CD1c-positive myeloid dendritic cell (primary cell): ENCODE measurements around the gene IRGQ.
A peak's percentile ranks its signal among the peaks of the same experiment; 100 is the strongest.
"Not testable (repeated sequence)": the region's sequence is repeated elsewhere in the genome, so short reads cannot be mapped to it uniquely, and the experiment has no call there.

Experiments used
- DNase-seq: peaks from one replicate; pipeline ENCODE4 v3.0.0-alpha.2; 2016; ENCODE audit errors: extremely low spot score

Gene IRGQ

GRCh38 chr19:43597876-43598275 lies 1.9 kb upstream of the IRGQ start:
- DNase-seq = peak; percentile 40

DNA sequence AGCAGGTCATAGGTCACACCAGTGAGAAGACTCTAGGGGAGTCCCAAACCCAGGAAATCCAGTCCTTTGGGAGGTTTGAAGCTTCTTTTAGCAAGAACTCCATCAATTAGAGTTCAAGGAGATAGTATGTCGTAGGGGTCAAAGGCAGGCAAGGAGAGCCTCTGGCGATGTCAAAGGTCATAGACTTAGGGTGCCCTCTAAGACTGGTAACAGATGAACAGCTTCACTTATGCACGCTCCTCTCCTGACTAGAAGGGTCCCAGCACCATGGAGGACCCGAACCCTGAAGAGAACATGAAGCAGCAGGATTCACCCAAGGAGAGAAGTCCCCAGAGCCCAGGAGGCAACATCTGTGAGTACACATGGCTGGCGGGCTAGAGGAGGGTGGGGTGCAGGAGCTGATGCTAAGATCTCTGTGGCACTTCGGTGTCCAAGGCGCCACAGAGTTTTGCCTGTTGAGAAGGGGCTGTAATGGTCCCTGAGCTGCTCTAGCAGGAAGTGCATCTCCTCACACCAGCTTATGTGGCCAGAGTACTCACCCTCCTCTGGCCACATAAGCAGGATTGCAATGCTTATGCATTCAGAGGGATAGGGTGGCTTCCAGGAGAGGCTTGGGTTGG lies 1.0 kb upstream of the IRGQ start:
- no peak for DNase-seq

DNA sequence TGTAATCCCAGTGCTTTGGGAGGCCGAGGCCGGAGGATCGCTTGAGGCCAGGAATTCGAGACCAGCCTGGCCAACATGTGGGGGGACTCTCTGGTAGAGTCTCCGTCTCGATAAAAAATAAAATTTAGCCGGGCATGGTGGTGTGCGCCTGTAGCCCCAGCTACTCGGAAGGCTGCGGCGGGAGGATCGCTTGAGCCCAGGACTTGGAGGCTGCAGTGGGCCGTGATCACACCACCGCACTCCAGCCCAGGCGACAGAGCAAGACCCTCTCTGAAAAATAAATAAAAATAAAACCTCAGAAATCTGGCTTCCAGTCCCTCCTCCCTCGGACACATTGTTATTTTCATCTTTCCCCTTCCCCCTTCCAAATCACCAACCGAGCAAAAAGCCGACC lies 332 bp downstream of the IRGQ start:
- no peak for DNase-seq

DNA sequence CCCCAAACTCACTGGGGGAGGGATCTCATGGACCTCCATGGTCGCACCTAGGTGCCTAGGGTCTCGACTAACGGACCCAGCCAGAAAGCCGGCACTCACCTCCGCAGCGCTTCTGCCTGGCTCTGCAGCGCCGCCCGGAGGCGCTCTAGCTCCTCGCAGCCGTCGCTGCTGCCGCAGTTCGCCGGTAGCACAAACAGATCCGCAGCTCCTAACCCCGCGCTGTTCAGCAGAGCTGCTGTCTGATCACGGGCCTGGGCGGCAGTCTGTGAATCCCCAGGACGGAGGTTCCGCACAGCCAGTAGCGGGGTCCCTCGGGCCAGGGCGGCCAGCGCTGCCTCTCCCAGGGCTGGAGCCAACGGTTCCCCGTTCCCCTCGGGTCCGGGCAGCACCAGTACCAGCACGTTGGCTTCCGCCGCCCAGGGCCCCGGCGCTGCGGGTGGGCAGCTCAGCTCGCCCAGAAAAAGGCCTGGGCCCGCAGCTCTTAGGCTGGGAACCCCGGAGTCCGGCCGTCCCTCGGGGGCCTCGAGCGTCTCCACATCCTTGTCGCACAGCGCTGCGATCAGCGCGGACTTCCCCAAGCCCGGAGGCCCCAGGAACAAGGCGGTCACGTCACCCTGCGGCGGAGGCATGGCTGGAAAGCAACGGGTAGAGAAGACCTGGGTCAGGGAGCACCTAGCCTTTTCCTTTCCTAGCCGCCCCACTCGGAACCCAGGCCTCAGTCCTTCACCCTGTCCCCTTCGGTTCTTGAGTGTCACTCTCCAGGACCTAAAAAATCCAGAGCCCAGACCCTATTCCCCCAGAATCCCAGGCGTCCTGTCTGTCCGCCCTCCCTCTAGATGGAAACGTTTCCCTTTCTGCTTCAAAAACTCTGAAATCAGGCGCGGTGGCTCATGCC lies 977 bp downstream of the IRGQ start:
- peak; percentile 78 for DNase-seq

DNA sequence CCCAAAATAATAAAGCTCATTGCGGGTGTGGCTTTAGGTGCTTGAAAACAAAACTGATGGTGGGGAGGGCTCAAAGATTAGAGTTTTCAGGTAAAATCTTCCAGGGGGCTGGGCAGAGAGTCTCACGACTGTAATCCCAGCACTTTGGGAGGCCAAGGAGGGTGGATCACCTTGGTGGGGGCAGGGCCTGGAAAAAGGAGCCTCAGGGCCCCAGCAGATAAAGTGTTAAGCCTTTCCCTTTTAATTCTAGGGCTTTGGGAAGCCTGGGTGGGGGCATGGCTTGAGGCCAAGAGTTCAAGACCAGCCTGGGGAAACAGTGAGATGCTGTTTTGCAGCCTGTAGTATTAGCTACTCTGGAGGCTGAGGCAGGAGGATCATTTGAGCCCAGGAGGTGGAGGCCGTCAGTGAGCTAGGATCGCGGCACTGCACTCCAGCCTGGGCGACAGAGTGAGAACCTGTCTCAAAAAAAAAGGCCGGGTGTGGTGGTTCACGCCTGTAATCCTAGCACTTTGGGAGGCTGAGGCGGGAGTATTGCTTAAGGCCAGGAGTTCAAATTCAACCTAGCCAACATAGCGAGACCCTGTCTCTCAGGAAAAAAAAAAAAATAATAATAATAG lies 1.7 kb downstream of the IRGQ start:
- no peak for DNase-seq

GRCh38 chr19:43592800-43593350 lies 3.1 kb downstream of the IRGQ start:
- no peak for DNase-seq

DNA sequence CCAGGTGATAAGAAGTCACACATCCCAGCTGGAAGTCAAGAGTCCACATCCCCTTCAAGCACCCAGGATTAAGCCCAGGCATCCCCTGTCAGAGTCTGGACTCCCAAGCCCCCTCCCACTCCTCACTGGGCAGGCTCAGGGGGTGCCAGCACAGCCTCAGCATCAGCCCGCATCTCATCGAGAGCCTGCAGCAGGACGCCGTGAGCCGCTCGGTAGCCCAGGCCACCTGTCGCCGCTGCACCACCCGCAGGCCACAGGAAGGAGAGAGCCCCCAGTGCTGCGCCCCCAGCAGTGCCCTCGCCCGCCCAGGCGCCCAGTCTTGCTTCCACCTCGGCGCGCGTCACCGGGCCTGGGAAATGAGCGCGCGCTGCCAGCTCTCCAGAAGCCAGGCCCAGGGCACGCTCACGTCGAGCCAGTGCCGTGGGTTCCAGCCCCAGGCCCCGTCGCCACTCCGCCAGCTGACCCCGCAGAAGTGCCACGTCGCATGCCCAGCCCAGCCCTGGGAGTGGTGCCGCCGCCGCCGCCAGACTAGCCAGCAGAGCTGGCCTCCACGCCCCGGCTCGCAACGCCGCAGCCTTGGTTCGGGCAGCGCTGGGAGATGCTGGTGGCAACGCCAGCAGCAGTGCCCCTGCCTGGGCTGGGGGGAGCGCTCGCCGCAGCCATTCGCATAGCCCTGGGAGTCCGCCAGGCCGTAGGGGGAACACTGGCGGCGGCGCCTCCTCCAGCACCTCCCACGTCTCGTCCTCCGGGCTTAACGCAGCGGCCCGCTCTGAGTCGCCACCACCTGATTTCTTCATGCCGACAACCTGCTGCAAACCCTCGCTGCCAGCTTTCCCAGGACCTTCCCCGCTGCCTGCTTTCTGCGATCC lies 3.8 kb downstream of the IRGQ start:
- DNase-seq = no peak

GRCh38 chr19:43589678-43590077 lies 6.3 kb downstream of the IRGQ start:
- DNase-seq = no peak

- DNase-seq = no peak
Measured at GRCh38 chr19:43589277-43589676, 6.7 kb downstream of the IRGQ start.

- DNase-seq = not testable (repeated sequence)
Measured at GRCh38 chr19:43587029-43587428, 8.9 kb downstream of the IRGQ start.

DNA sequence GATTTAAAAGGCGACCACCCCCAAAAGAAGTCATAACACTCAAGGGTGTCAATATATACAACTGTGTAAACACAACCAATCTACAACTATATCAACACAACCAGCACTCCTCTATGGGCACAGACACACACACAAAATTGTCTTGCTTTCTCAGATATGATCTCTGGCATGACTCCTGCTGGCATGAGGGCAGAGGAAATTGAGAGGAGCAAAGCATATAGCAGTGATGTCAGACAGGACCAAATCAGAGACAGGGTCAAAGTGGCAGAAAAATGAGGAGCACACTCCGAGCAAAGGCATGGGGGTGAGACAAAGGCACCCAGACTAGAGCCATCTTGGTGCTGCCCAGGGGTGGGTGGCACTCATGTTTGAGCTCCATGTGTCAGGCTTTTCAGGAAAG lies 9.6 kb downstream of the IRGQ start:
- no peak for DNase-seq

DNA sequence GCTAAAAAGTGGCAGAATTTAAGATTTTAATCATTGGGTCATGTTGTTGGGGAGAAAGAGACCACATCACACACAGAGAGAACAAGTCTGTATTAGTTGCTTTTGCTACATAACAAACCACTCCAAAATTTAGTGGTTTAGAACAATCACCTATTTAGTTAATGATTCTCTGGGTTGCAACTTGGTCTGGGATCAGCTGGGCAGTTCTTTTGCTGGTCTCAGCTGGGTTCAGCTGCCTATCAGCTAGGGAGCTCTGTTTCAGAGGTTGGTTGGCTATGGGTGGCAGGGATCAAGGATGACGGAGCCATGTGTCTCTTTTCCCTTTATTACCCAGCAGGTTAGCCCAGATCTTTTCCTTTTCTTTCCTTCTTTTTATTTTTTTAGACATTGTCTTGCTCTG lies 11.4 kb downstream of the IRGQ start:
- no peak for DNase-seq

DNA sequence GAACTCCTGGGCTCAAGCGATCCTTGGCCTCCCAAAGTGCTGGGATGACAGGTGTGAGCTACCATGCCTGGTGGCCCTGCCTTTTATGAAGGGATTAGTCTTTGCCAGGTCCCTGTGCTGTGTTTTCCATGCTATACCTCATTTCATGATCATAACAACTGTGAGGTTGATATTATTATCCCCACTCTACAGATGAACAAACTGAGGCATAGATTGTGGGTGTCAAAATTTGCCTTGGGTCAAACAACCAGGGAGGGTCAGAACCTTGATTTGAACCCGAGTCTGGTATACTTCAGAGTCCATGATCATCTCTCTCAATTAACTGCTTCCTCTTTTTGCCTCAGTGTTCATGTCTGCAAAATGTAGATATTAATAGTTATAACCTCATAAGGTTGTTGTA lies 13.4 kb downstream of the IRGQ start:
- DNase-seq = no peak

GRCh38 chr19:43581467-43581866 lies 14.5 kb downstream of the IRGQ start:
- DNase-seq = no peak

- no peak for DNase-seq
Measured at GRCh38 chr19:43578787-43579186, 17.1 kb downstream of the IRGQ start.

- DNase-seq = no peak
Measured at GRCh38 chr19:43575955-43576878, 19.7 kb downstream of the IRGQ start.

DNA sequence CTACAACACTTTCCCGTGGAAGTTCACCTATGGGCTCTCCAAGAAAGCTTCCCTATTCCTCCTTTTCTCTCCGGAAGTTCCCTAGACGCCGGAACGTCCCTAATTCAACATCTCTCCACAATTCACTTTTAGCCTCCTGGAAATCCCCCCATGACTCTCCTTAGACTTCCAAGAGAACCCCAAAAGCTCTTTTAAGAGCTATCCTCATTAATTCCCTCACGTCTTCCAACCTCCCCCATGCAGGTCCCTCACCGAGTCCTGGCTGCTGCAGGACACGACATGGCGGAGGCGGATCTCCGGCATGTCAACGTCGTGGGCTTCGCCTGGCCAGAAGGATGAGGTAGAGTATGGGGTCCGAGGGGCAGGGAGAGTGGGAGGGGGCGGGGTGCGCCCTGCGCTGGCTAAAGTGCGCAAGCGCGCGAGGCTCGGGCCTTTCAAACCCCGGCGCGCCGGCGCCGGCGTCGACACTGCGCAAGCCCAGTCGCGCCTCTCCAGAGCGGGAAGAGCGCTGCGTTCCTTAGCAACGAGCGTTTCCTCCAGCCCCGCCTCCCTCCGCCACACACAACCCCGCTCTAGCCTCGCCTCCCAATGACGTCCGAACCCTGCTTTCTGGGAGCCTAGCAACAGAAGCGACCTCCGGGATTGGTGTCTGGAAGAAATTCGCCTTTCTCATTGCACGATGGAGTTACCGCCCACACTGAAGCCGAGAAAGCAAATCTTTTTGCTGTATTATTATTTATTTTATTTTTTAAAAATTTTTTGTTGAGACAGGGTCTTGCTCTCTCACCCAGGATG lies 20.6 kb downstream of the IRGQ start, which contains the start of the genes PINLYP and XRCC1:
TSS of gene PINLYP (plus strand) at position 646 of the 795 bp plus-strand sequence. CDS start 1,391 bp downstream, outside the sequence.
TSS of gene XRCC1 (minus strand) at position 372 of the 795 bp plus-strand sequence. CDS start at position 303, 69 bp downstream.
- peak; percentile 99 for DNase-seq

- DNase-seq = no peak
Measured at GRCh38 chr19:43574424-43575155, 21.3 kb downstream of the IRGQ start.

- DNase-seq = no peak
Measured at GRCh38 chr19:43572171-43572588, 23.8 kb downstream of the IRGQ start.
